Measurements from ENCODE around the gene CTTN. TPM values are rescaled to one million over a fixed set of nuclear protein-coding genes. Genes with fewer than 3 reads are reported as not detected.

CTTN gene
- total and polyA plus RNA-seq, 12 donors = 68.5 to 173 (median 146) TPM

DNA sequence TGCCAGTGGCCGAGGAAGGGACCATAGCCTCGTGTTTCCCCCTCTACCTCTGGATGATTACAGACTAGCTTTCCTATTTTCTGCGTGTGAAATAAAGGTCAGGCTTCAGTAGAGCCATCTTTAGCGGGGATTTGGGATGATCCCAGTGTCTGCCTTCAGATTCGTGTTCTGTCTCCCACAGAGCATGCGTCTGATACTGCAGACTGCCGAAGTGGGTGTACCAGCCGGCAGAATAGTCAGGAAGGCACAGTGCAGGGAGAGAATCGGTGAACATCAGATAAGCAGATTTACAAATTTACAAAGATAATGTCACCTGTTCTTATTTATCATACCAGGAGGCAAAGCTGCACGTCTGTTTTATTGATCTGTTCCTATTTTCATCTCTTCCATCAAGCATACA is 11.1 kb downstream of the CTTN start:
- no peak overlapping the region for H3K4me3 ChIP-seq
- H3K9me3 ChIP-seq = no peaks in the 10 kb centered on the region
- peaks cover 0 to 94% (median 75%) of the 10 kb centered on the region in 9 donors for H3K36me3 ChIP-seq
- DNase-seq = no peak
- intact Hi-C loops (cut with DNase I) = no loop called here
- H3K27me3 ChIP-seq = peaks cover 0 to 96% (median 0%) of the 10 kb centered on the region in 7 donors
- TF ChIP-seq, protein P1, sequence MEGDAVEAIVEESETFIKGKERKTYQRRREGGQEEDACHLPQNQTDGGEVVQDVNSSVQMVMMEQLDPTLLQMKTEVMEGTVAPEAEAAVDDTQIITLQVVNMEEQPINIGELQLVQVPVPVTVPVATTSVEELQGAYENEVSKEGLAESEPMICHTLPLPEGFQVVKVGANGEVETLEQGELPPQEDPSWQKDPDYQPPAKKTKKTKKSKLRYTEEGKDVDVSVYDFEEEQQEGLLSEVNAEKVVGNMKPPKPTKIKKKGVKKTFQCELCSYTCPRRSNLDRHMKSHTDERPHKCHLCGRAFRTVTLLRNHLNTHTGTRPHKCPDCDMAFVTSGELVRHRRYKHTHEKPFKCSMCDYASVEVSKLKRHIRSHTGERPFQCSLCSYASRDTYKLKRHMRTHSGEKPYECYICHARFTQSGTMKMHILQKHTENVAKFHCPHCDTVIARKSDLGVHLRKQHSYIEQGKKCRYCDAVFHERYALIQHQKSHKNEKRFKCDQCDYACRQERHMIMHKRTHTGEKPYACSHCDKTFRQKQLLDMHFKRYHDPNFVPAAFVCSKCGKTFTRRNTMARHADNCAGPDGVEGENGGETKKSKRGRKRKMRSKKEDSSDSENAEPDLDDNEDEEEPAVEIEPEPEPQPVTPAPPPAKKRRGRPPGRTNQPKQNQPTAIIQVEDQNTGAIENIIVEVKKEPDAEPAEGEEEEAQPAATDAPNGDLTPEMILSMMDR (IDR thresholded peaks at IDR 0.05) = no peak
- H3K27ac ChIP-seq = peak overlapping the region in 9 of 10 donors; percentile 23 to 76 (median 53)
- ATAC-seq = no peak
- WGBS, 2 donors = 79 to 83% methylated on average over 10 of the region's 10 CpGs
- peaks cover 0 to 59% (median 25%) of the 10 kb centered on the region in 9 donors for H3K4me1 ChIP-seq

DNA sequence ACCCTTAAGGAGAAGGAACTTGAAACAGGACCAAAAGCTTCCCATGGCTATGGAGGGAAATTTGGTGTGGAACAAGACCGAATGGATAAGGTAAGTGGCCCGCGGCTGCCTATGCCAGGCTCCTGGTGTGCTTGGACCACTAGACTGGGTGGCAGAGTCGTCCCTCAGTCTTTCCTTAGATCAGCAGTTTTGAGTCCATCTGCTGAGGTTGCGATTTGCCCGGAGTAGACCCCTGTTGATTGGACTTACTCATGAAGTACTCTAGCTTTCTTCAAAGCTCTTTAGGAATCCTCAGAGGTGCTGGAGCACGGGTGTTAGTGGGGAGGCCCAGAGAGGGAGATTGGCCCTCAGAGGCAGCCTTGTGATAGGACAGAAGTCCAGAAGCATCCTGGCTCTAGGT is 11.5 kb downstream of the CTTN start:
- Histone ChIP-seq H3K4me1 (peaks cover 0 to 55% (median 25%) of the 10 kb centered on the region in 9 donors), H3K27ac (peak overlapping the region in 9 of 10 donors; percentile 23 to 76 (median 53)), H3K36me3 (peaks cover 0 to 99% (median 79%) of the 10 kb centered on the region in 9 donors), H3K4me3 (no peak overlapping the region), H3K27me3 (peaks cover 0 to 96% (median 0%) of the 10 kb centered on the region in 7 donors), H3K9me3 (no peaks in the 10 kb centered on the region)
- intact Hi-C loops (cut with DNase I) = no loop called here
- DNase-seq (no peak), ATAC-seq (peak in 1 of 8 donors; percentile 9)
- TF ChIP-seq, protein P1 (IDR thresholded peaks at IDR 0.05) = no peak
- 86 to 87% methylated on average over 7 of the region's 7 CpGs for WGBS, 2 donors

DNA sequence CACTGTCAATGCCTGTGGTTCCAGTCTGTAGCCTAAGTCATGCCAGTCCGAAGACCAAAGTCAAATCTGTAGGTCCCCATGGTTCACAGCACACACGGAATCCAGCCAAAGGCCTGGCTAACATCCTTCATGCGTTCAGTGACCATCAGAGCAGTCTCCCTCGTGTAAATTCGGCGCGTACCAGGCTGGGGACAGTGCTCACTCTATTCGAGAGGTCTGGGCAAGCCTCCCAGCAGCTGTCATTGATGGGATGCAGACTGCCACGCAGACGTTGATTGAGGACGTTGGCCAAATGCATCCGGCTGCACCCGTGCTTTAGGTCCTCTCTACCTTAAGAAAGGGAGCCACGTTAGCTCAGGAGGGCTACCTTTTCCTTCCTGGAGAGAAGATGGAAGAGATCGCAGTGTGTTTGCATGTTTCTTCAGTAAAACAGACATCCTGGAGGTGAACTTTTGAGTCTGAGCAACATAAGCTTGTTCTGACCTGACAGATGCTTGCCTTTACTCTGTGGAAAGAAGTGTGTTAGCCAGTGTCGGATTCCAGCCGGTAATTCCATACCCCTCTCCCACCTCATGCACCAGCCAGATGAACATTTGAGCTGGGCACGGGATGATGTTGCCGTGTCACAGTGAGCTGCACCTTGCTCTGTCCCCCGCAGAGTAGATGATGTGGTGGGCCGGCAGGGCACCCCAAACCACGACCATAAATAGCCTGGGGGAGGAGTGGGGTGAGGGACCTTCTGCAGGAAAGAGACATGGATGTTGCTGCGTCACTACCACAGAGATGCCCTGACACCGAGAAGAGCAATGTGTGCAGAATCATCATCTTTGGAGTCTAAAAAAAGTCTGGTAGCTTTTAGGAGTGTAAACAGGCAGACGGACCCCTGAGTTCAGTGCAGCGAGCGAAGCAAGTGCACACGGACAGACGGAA is 12.2 kb downstream of the CTTN start:
- 61 to 72% methylated on average over 29 of the region's 29 CpGs for WGBS, 2 donors
- TF ChIP-seq, protein P1 (IDR thresholded peaks at IDR 0.05) = no peak
- ATAC-seq (peak; percentile 89 to 93 (median 92)), DNase-seq (peak; percentile 80 to 86)
- H3K4me3 ChIP-seq = no peak overlapping the region
- peak overlapping the region in 9 of 10 donors; percentile 23 to 76 (median 53) for H3K27ac ChIP-seq
- peaks cover 0 to 49% (median 20%) of the 10 kb centered on the region in 9 donors for H3K4me1 ChIP-seq
- peaks cover 0 to 100% (median 80%) of the 10 kb centered on the region in 9 donors for H3K36me3 ChIP-seq
- peaks cover 0 to 96% (median 0%) of the 10 kb centered on the region in 7 donors for H3K27me3 ChIP-seq
- intact Hi-C loops (cut with DNase I) = no loop called here
- no peaks in the 10 kb centered on the region for H3K9me3 ChIP-seq

DNA sequence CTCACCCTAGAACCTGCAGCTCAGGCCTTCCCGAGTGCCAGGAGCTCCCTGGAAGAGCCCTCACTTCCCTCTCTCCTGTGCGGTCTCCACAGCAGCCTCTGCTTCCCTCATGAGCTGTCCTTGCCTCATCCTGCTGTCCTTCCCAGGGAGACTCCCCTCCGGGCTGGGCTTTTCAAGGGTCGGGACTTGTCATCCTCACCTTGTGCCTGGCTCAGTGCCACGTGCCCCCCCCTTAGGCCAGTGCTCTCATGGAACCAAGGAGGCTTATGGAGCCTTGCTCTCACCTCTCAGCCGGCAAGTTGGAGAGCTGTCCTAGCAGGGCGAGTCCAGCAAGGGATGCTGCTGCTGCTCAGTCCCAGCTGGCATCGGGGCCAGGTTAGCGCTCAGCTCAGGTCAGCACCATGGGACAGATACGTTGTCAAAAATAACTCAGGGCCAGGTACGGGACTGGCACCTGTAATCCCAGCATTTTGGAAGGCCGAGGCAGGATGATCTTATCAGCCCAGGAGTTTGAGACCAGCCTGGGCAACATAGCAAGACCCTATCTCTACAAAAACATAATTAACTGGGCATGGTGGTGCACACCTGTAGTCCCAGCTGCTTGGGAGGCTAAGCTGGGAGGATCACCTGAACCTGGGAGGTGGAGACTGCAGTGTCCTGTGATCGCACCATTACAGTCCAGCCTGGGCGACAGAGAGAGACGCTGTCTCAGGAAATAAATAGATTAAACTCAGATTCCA is 13.6 kb downstream of the CTTN start:
- peaks cover 0 to 85% (median 0%) of the 10 kb centered on the region in 7 donors for H3K27me3 ChIP-seq
- 88 to 91% methylated on average over 15 of the region's 15 CpGs for WGBS, 2 donors
- TF ChIP-seq, protein P1 (IDR thresholded peaks at IDR 0.05) = no peak
- peaks cover 0 to 100% (median 88%) of the 10 kb centered on the region in 9 donors for H3K36me3 ChIP-seq
- intact Hi-C loops (cut with DNase I) = no loop called here
- peaks cover 0 to 38% (median 15%) of the 10 kb centered on the region in 9 donors for H3K4me1 ChIP-seq
- no peak overlapping the region for H3K4me3 ChIP-seq
- H3K27ac ChIP-seq = no peak overlapping the region
- ATAC-seq = no peak
- H3K9me3 ChIP-seq = no peaks in the 10 kb centered on the region
- DNase-seq = no peak
